H9 (cell line): Measurements from ENCODE around the gene FXYD2. TPM values are rescaled to one million over a fixed set of nuclear protein-coding genes. Genes with fewer than 3 reads are reported as not detected.
A peak's percentile ranks its signal among the peaks of the same experiment; 100 is the strongest.

Experiments used
- DNase-seq: peaks from one replicate; pipeline ENCODE4 v3.0.0-alpha.2; 2017
- H2AFZ ChIP-seq: one replicate; pipeline ENCODE4 v1.6.1; 2013; ENCODE audit warnings: mild to moderate bottlenecking, low read length, control low read depth, moderate library complexity
- H2AK5ac ChIP-seq: 2 replicates; pipeline ENCODE4 v1.6.1; 2013; ENCODE audit warnings: low read length, control low read depth, mixed read lengths; ENCODE audit not compliant: insufficient read length
- H2BK120ac ChIP-seq: one replicate; pipeline ENCODE4 v1.6.1; 2013; ENCODE audit warnings: low read depth, mild to moderate bottlenecking, low read length, control low read depth, inconsistent platforms; ENCODE audit not compliant: poor library complexity, severe bottlenecking
- H2BK12ac ChIP-seq: 2 replicates; pipeline ENCODE4 v1.6.1; 2013; ENCODE audit warnings: low read length, control low read depth, mixed read lengths, low read depth; ENCODE audit not compliant: insufficient read length
- H2BK15ac ChIP-seq: 2 replicates; pipeline ENCODE4 v1.6.1; 2013; ENCODE audit warnings: low read depth, low read length, control low read depth
- H2BK20ac ChIP-seq: one replicate; pipeline ENCODE4 v1.6.1; 2013; ENCODE audit warnings: low read depth, mild to moderate bottlenecking, low read length, control low read depth, inconsistent platforms; ENCODE audit not compliant: poor library complexity, severe bottlenecking
- H2BK5ac ChIP-seq: 2 replicates; pipeline ENCODE4 v1.6.1; 2013; ENCODE audit warnings: low read length, control low read depth, mixed read lengths; ENCODE audit not compliant: insufficient read length
- H3K14ac ChIP-seq: 2 replicates; pipeline ENCODE4 v1.6.1; 2013; ENCODE audit warnings: low read length, control low read depth; ENCODE audit not compliant: insufficient read depth
- H3K18ac ChIP-seq: 2 replicates; pipeline ENCODE4 v1.6.1; 2013; ENCODE audit warnings: low read depth, mild to moderate bottlenecking, mixed read lengths, low read length, control low read depth; ENCODE audit not compliant: insufficient read length
- H3K23ac ChIP-seq: 2 replicates; pipeline ENCODE4 v1.6.1; 2013; ENCODE audit warnings: low read length, control low read depth, mixed read lengths, low read depth; ENCODE audit not compliant: insufficient read length
- H3K23me2 ChIP-seq: 2 replicates; pipeline ENCODE4 v1.6.1; 2013; ENCODE audit warnings: low read depth, mild to moderate bottlenecking, mixed read lengths, low read length, control low read depth; ENCODE audit not compliant: insufficient read length, poor library complexity, severe bottlenecking
- H3K27ac ChIP-seq: 2 replicates; pipeline ENCODE4 v1.5.1; 2013; ENCODE audit warnings: low read length, control low read depth, mixed read lengths, low read depth; ENCODE audit not compliant: insufficient read length
- H3K27me3 ChIP-seq: 2 replicates; pipeline ENCODE4 v1.6.1; 2013; ENCODE audit warnings: low read length, control low read depth, inconsistent platforms; ENCODE audit not compliant: insufficient read depth
- H3K4ac ChIP-seq: 2 replicates; pipeline ENCODE4 v1.6.1; 2013; ENCODE audit warnings: low read depth, mild to moderate bottlenecking, control low read depth, inconsistent platforms, low read length, moderate library complexity
- H3K4me1 ChIP-seq: 2 replicates; pipeline ENCODE4 v1.6.1; 2013; ENCODE audit warnings: low read length, control low read depth, inconsistent platforms; ENCODE audit not compliant: insufficient read depth
- H3K4me2 ChIP-seq: 2 replicates; pipeline ENCODE4 v1.6.1; 2013; ENCODE audit warnings: low read length, control low read depth, mixed read lengths; ENCODE audit not compliant: insufficient read length, insufficient read depth
- H3K56ac ChIP-seq: 2 replicates; pipeline ENCODE4 v1.6.1; 2013; ENCODE audit warnings: low read depth, mild to moderate bottlenecking, mixed read lengths, low read length, control low read depth; ENCODE audit not compliant: insufficient read length
- H3K79me1 ChIP-seq: 2 replicates; pipeline ENCODE4 v1.6.1; 2013; ENCODE audit warnings: low read depth, mild to moderate bottlenecking, moderate library complexity, low read length, control low read depth, inconsistent platforms; ENCODE audit not compliant: insufficient read depth, poor library complexity, severe bottlenecking
- H3K79me2 ChIP-seq: 2 replicates; pipeline ENCODE4 v1.6.1; 2013; ENCODE audit warnings: low read length, control low read depth, inconsistent platforms; ENCODE audit not compliant: insufficient read depth
- H3K9ac ChIP-seq: 2 replicates; pipeline ENCODE4 v1.6.1; 2013; ENCODE audit warnings: low read length, control low read depth, mixed read lengths; ENCODE audit not compliant: insufficient read length; ENCODE audit errors: extremely low read depth
- H3K9me3 ChIP-seq: one replicate; pipeline ENCODE4 v1.6.1; 2013; ENCODE audit warnings: low read depth, low read length, inconsistent platforms; ENCODE audit not compliant: control insufficient read depth
- H3T11ph ChIP-seq: one replicate; pipeline ENCODE4 v1.6.1; 2013; ENCODE audit warnings: mild to moderate bottlenecking, low read length, control low read depth, inconsistent platforms
- H4K20me1 ChIP-seq: one replicate; pipeline ENCODE4 v1.6.1; 2013; ENCODE audit not compliant: control insufficient read depth, insufficient read length, insufficient read depth
- H4K5ac ChIP-seq: 2 replicates; pipeline ENCODE4 v1.6.1; 2013; ENCODE audit warnings: low read depth, mild to moderate bottlenecking, mixed read lengths, low read length, control low read depth; ENCODE audit not compliant: insufficient read length
- H4K8ac ChIP-seq: replicated peaks from 2 replicates; pipeline ENCODE4 v1.6.1; 2013; ENCODE audit warnings: low read length, control low read depth, mixed read lengths, low read depth; ENCODE audit not compliant: insufficient read length
- H4K91ac ChIP-seq: 2 replicates; pipeline ENCODE4 v1.6.1; 2013; ENCODE audit warnings: low read depth, mild to moderate bottlenecking, moderate library complexity, mixed read lengths, low read length, control low read depth; ENCODE audit not compliant: insufficient read length
- H3K27ac Mint-ChIP-seq, 3 experiments: 2 replicates in 2 of 3; 3 replicates in 1 of 3; pipeline ENCODE4 v1.8.0; 2020 to 2021; ENCODE audit warnings: mixed read lengths in 3 of 3, mild to moderate bottlenecking in 1 of 3, moderate library complexity in 1 of 3
- H3K27me3 Mint-ChIP-seq: 2 replicates; pipeline ENCODE4 v1.8.0; 2021; ENCODE audit warnings: low read depth, mild to moderate bottlenecking, moderate library complexity, mixed read lengths
- H3K36me3 Mint-ChIP-seq, 3 experiments: 2 replicates in 2 of 3; 3 replicates in 1 of 3; pipeline ENCODE4 v1.8.0; 2020 to 2021; ENCODE audit warnings: low read depth in 3 of 3, mixed read lengths in 3 of 3; ENCODE audit not compliant: insufficient read depth in 1 of 3
- H3K4me1 Mint-ChIP-seq, 2 experiments: 2 replicates each; pipeline ENCODE4 v1.8.0; 2020; ENCODE audit warnings: mixed read lengths in 2 of 2
- H3K4me3 Mint-ChIP-seq, 2 experiments: 2 replicates in 1 of 2; 3 replicates in 1 of 2; pipeline ENCODE4 v1.8.0; 2020 to 2021; ENCODE audit warnings: mild to moderate bottlenecking in 2 of 2, mixed read lengths in 2 of 2, moderate library complexity in 1 of 2
- H3K9me3 Mint-ChIP-seq, 2 experiments: 2 replicates in 1 of 2; 3 replicates in 1 of 2; pipeline ENCODE4 v1.8.0; 2020; ENCODE audit warnings: mild to moderate bottlenecking in 2 of 2, mixed read lengths in 2 of 2, moderate library complexity in 1 of 2
- WGBS: extraction: QIAGEN DNeasy Blood & Tissue Kit; methylation state at CpG from one replicate; pipeline ENCODE4 v1.1.7; 2013; ENCODE audit warnings: missing lambda C conversion rate, low lambda C conversion rate, mixed read lengths; ENCODE audit not compliant: insufficient read length; ENCODE audit errors: extremely low coverage; 5-methylcytosine and 5-hydroxymethylcytosine counted together
- total RNA-seq: library from RNA; stranded (reverse); gene quantifications from 2 replicates; pipeline ENCODE4 v1.2.1, GENCODE V29; 2021
- TF ChIP-seq, protein P1 (sequence below): fragments of 200-600 bp; sonication (generic); conservative IDR thresholded peaks from 3 replicates; pipeline ENCODE4 v1.8.0; 2021; ENCODE audit warnings: antibody characterized with exemption, mild to moderate bottlenecking

FXYD2 gene
- total RNA-seq, 1 experiment from 2014 or later: 0.79 TPM

DNA sequence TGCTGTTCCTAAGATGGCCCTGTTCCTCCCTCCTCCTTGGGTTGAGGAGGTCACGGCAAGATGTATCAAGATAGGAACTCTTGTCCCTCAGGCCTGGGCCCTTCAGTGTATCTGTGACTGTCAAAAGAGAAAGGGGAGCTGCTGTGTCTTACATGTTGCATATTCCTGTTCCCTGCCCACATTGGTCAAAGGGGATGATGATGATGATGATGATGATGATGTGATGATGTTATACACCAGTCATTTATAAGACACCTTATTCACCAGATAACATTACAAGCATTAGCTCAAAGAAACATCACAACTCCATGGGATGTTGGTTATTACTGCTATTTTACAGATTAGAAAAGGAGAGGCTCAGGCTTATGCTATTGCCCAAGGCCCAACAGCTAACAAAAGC, 38.2 kb upstream of the FXYD2 start:
- H3K4me1 Mint-ChIP-seq: peaks cover 19 to 31% of the 10 kb centered on the region in 2 experiments
- no peaks in the 10 kb centered on the region for H3K9me3 ChIP-seq
- no peaks in the 10 kb centered on the region for H3K79me1 ChIP-seq
- H2BK20ac ChIP-seq: no peak overlapping the region
- H3K4ac ChIP-seq: no peak overlapping the region
- no peak overlapping the region for H3K9ac ChIP-seq
- H2BK120ac ChIP-seq: no peak overlapping the region
- H4K20me1 ChIP-seq: no peaks in the 10 kb centered on the region
- H3K27ac ChIP-seq: no peak overlapping the region
- no peaks in the 10 kb centered on the region for H3K9me3 Mint-ChIP-seq
- H3K4me1 ChIP-seq: peaks cover 3% of the 10 kb centered on the region; the same call in 1 of the 2 replicates
- H4K8ac ChIP-seq: no peak overlapping the region
- peaks cover 5% of the 10 kb centered on the region for H3K27me3 Mint-ChIP-seq
- no peak overlapping the region for H2BK15ac ChIP-seq
- H3K27ac Mint-ChIP-seq: no peak overlapping the region
- no peak overlapping the region for H3K18ac ChIP-seq
- H4K91ac ChIP-seq: no peak overlapping the region
- no peaks in the 10 kb centered on the region for H3K36me3 Mint-ChIP-seq
- no peak overlapping the region for H2AK5ac ChIP-seq
- H2BK5ac ChIP-seq: no peak overlapping the region
- no peak overlapping the region for H3K4me2 ChIP-seq
- no peaks in the 10 kb centered on the region for H3K27me3 ChIP-seq
- no peak overlapping the region for H3K23ac ChIP-seq
- H3T11ph ChIP-seq: no peak overlapping the region
- no peak overlapping the region for H3K56ac ChIP-seq
- WGBS: no CpG with 5 or more reads among the region's 1 CpG
- H3K14ac ChIP-seq: no peak overlapping the region
- H2BK12ac ChIP-seq: no peak overlapping the region
- no peaks in the 10 kb centered on the region for H3K79me2 ChIP-seq
- H3K23me2 ChIP-seq: no peaks in the 10 kb centered on the region
- no peak overlapping the region for H3K4me3 Mint-ChIP-seq
- no peak overlapping the region for H2AFZ ChIP-seq
- H4K5ac ChIP-seq: no peak overlapping the region
- DNase-seq: peak; percentile 4
- TF ChIP-seq, protein P1, sequence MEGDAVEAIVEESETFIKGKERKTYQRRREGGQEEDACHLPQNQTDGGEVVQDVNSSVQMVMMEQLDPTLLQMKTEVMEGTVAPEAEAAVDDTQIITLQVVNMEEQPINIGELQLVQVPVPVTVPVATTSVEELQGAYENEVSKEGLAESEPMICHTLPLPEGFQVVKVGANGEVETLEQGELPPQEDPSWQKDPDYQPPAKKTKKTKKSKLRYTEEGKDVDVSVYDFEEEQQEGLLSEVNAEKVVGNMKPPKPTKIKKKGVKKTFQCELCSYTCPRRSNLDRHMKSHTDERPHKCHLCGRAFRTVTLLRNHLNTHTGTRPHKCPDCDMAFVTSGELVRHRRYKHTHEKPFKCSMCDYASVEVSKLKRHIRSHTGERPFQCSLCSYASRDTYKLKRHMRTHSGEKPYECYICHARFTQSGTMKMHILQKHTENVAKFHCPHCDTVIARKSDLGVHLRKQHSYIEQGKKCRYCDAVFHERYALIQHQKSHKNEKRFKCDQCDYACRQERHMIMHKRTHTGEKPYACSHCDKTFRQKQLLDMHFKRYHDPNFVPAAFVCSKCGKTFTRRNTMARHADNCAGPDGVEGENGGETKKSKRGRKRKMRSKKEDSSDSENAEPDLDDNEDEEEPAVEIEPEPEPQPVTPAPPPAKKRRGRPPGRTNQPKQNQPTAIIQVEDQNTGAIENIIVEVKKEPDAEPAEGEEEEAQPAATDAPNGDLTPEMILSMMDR: no peak
